Nephron progenitor cell (in vitro differentiated cells): Measurements from ENCODE around the gene SRCIN1.

ENCODE experiments used
- DNase-seq: peaks from one replicate; pipeline ENCODE4 v3.0.0; 2021
- H3K27ac Mint-ChIP-seq: 2 replicates; pipeline ENCODE4 v1.8.0; 2021; ENCODE audit warnings: mild to moderate bottlenecking, moderate library complexity, mixed read lengths
- H3K27me3 Mint-ChIP-seq: 2 replicates; pipeline ENCODE4 v1.8.0; 2021; ENCODE audit warnings: mild to moderate bottlenecking, low read depth, mixed read lengths; ENCODE audit not compliant: poor library complexity
- H3K36me3 Mint-ChIP-seq: 2 replicates; pipeline ENCODE4 v1.8.0; 2021; ENCODE audit warnings: low read depth, mixed read lengths
- H3K4me1 Mint-ChIP-seq: 2 replicates; pipeline ENCODE4 v1.8.0; 2021; ENCODE audit warnings: mixed read lengths
- H3K4me3 Mint-ChIP-seq: 2 replicates; pipeline ENCODE4 v1.8.0; 2021; ENCODE audit warnings: mild to moderate bottlenecking, moderate library complexity, mixed read lengths
- H3K9me3 Mint-ChIP-seq: 2 replicates; pipeline ENCODE4 v1.8.0; 2021; ENCODE audit warnings: mild to moderate bottlenecking, moderate library complexity, mixed read lengths
- TF ChIP-seq, protein P1 (sequence below): fragments of 200-600 bp; sonication (generic); IDR thresholded peaks from 2 replicates; pipeline ENCODE4 v1.5.0; 2021; ENCODE audit warnings: antibody characterized with exemption

Gene SRCIN1

DNA sequence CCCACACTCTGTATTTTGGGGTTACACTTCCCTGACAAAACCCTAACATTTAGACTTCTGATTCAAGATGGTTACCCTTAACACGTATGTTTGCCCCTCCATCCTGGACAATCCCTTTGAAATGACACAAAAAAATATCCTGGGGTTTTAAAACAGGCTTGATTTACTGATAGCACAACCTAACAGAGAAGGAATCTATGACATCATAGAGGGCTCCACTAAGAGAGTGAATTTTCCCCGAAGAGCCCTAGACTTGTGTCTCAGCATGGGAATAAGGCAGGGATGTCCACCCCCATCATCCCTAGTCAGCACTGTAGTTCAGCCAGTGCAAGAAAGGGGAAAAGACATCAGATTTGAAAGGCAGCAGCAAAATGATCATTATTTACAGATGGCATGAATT, 15.8 kb upstream of the SRCIN1 start:
- Mint-ChIP-seq H3K27ac (no peak overlapping the region), H3K36me3 (no peaks in the 10 kb centered on the region), H3K4me1 (peaks cover 28% of the 10 kb centered on the region), H3K9me3 (no peaks in the 10 kb centered on the region), H3K4me3 (no peak overlapping the region), H3K27me3 (peaks cover 30% of the 10 kb centered on the region)
- TF ChIP-seq, protein P1, sequence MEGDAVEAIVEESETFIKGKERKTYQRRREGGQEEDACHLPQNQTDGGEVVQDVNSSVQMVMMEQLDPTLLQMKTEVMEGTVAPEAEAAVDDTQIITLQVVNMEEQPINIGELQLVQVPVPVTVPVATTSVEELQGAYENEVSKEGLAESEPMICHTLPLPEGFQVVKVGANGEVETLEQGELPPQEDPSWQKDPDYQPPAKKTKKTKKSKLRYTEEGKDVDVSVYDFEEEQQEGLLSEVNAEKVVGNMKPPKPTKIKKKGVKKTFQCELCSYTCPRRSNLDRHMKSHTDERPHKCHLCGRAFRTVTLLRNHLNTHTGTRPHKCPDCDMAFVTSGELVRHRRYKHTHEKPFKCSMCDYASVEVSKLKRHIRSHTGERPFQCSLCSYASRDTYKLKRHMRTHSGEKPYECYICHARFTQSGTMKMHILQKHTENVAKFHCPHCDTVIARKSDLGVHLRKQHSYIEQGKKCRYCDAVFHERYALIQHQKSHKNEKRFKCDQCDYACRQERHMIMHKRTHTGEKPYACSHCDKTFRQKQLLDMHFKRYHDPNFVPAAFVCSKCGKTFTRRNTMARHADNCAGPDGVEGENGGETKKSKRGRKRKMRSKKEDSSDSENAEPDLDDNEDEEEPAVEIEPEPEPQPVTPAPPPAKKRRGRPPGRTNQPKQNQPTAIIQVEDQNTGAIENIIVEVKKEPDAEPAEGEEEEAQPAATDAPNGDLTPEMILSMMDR, result no peak
- no peak for DNase-seq

DNA sequence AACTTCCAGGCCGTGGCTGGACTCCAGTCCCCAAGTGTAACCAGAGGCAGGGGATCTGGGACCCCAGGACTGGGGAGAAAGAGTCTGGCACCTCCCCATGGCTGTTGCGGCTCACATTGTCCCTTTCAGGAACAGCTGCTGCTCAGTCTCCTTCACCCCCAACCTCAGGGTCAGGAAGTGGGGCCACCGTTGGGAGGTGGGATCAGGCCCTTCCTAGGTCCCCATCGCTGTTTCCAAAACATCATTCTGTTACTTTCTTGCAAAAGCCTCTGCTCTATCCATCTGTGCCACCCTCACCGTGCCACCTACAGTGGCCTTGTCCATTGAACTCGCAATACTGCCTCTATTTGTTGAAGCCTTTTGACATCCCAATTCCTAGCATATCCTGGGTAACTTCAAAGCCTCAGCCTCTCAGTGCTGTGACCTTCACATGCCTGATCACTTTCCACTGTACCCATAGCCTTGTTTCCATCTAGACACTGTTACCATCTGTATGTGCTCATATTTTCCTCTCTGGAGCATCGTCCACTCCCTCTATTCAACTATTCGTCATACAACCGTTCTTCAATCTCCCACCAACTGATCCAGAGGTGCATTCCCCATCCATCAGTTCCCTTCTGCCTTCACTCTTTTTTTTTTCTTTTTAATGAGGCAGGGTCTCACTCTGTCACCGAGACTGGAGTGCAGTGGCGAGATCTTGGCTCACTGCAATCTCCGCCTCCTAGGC, 15.0 kb upstream of the SRCIN1 start:
- Mint-ChIP-seq H3K4me3 (no peak overlapping the region), H3K9me3 (no peaks in the 10 kb centered on the region), H3K36me3 (no peaks in the 10 kb centered on the region), H3K27ac (no peak overlapping the region), H3K27me3 (peaks cover 30% of the 10 kb centered on the region), H3K4me1 (peaks cover 34% of the 10 kb centered on the region)
- no peak for DNase-seq
- TF ChIP-seq, protein P1, result no peak

DNA sequence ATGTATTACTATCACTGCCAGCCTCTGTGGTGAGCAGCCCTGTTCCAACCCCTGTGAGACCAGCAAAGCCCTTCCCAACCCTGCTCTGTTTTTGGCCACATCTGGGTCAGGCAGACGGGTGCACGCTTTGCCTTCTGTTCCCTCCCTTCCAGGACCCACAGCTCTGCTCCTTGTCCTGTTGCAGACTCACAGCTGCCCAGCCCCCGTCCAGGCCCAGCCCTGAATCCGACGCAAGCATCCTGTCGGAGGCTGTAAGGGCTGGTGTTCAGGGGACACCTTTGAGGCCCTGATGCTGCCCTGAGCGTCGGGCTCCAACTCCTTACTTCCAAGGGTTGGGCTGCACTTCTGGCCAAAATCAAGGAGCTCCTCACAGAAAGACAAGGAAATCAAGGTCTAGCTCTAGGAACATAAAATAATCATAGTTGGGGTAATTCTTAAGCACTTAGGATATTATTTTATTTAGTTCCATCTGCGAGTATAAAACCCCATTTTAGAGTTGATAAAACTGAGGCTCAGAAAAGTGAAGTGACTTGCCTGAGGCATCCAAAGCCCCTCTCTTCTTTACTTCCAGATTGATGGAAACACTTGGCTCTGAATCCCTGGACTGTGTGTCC, 14.3 kb upstream of the SRCIN1 start:
- Mint-ChIP-seq H3K4me3 (no peak overlapping the region), H3K27me3 (peaks cover 23% of the 10 kb centered on the region), H3K27ac (no peak overlapping the region), H3K4me1 (peaks cover 34% of the 10 kb centered on the region), H3K36me3 (no peaks in the 10 kb centered on the region), H3K9me3 (no peaks in the 10 kb centered on the region)
- TF ChIP-seq, protein P1, result no peak
- DNase-seq, result no peak

DNA sequence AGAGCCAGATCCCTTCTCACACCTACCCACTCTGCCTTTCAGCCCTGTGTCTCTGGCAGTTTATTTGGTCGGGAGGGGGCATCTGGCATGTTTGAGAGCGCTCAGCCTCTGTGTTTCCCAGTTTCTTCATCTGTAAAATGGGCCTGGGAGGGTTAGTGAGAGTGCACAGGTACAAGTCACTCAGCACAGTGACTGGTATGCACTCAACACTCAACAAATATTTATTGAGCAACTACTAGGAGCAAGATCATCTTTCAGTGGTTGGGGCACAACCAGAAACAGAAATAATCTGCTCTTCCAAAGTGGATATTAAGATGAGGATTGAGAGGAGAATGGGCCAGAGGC, 13.7 kb upstream of the SRCIN1 start:
- DNase-seq, result no peak
- Mint-ChIP-seq H3K27me3 (peaks cover 22% of the 10 kb centered on the region), H3K9me3 (no peaks in the 10 kb centered on the region), H3K4me1 (peaks cover 32% of the 10 kb centered on the region), H3K36me3 (no peaks in the 10 kb centered on the region), H3K27ac (no peak overlapping the region), H3K4me3 (no peak overlapping the region)
- TF ChIP-seq, protein P1, result no peak

DNA sequence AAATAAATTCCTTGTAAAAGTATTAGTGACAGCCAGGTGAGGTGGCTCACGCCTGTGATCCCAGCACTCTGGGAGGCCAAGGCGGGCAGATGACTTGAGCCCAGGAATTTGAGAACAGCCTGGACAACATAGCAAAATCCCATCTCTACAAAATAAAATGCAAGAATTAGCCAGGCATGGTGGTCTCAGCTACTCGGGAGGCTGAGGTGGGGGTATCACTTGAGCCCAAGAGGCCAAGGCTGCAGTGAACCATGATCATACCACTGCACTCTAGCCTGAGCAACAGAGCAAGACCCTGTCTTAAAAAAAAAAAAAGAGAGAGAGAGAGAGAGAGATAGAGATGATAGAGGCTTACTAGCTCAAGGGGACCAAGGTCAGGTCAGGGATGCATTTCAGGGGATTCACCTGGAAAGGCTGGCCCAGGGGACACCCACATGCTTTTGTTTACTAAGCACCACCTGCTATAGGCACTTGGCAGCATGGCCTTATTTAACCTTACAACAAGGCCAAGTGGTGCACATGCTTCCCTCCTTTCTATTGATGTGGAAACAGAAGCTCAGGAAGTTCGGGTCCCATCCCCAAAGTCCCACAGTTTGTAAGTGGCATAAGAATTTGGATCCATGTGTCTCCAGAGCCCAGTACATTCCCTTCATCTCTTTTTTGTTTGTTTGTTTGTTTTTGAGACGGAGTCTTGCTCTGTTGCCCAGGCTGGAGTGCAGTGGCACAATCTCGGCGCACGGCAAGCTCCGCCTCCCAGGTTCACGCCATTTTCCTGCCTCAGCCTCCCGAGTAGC, 12.4 kb upstream of the SRCIN1 start:
- Mint-ChIP-seq H3K4me3 (no peak overlapping the region), H3K4me1 (peaks cover 45% of the 10 kb centered on the region), H3K36me3 (no peaks in the 10 kb centered on the region), H3K27me3 (peaks cover 33% of the 10 kb centered on the region), H3K9me3 (peaks cover 8% of the 10 kb centered on the region), H3K27ac (no peak overlapping the region)
- TF ChIP-seq, protein P1, result no peak
- DNase-seq, result no peak
